Measurements from ENCODE around the gene MSH5. TPM values are rescaled to one million over a fixed set of nuclear protein-coding genes. Genes with fewer than 3 reads are reported as not detected.
A peak's percentile ranks its signal among the peaks of the same experiment; 100 is the strongest.

MSH5 gene
- total and polyA plus RNA-seq, 9 of the 15 experiments (the other 6 are each of a cell fraction or from before 2014, with no cell fraction given): 12.5 to 104 (median 46.6) TPM

DNA sequence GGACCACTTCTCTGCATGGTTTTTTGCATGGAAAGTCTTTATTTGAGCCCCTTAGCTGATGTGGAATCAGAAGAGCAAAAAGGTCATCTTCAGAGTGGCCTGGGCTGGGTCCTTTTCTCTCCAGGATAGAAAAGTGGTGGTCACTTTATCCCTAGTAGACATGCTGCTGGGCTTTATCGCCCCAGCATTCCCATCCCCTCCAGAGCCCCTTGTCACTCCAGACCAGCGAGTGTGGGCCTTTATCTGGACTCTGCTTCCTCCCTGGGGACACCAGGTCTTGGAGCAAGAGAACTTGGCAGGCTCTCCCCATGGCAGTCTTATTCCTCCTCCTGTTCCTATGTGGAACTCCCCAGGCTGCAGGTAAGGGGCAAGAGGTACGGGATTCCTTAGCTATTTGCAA, 33.2 kb upstream of the MSH5 start, which contains the start of gene LY6G6F (continued):
- TF ChIP-seq NCOA2 (IDR thresholded peaks at IDR 0.05; ENCODE audit: partially characterized antibody in 2 of 2): no peak
- peak; percentile 33; the same call in 1 of the 2 replicates for TF ChIP-seq L3MBTL2 (IDR thresholded peaks at IDR 0.05)
- no peak for TF ChIP-seq NONO (IDR thresholded peaks at IDR 0.05; ENCODE audit: low read depth in 2 of 2, low read length in 1 of 2)
- TF ChIP-seq BRD9 (IDR thresholded peaks at IDR 0.05; ENCODE audit: low read depth, partially characterized antibody): no peak
- peak; percentile 53; the same call in 1 of the 2 replicates for TF ChIP-seq ZBTB7A (IDR thresholded peaks at IDR 0.05; ENCODE audit: borderline replicate concordance, control insufficient read depth, low read depth, low read length)
- TF ChIP-seq POLR3G (IDR thresholded peaks at IDR 0.05; ENCODE audit: extremely low read depth, insufficient read length, insufficient replicate concordance): no peak
- no peak for TF ChIP-seq TAF15 (IDR thresholded peaks at IDR 0.05; ENCODE audit: low read depth, low read length)
- TF ChIP-seq CREBBP (IDR thresholded peaks at IDR 0.05; ENCODE audit: low read depth, low read length): no peak
- peak; percentile 56 for TF ChIP-seq CBFA2T2 (conservative IDR thresholded peaks at IDR 0.05)
- TF ChIP-seq ZFX (CRISPR knock-in tag; IDR thresholded peaks at IDR 0.05): 0 out of 2 replicates have a peak, but pooled peaks have one; percentile 12
- TF ChIP-seq, protein P1, sequence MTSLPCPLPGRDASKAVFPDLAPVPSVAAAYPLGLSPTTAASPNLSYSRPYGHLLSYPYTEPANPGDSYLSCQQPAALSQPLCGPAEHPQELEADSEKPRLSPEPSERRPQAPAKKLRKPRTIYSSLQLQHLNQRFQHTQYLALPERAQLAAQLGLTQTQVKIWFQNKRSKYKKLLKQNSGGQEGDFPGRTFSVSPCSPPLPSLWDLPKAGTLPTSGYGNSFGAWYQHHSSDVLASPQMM (CRISPR knock-in tag; IDR thresholded peaks at IDR 0.05): no peak
- 0 out of 2 replicates have a peak, but pooled peaks have one; percentile 7 for TF ChIP-seq KAT8 (IDR thresholded peaks at IDR 0.05; ENCODE audit: low read depth)
- TF ChIP-seq ZNF263 (CRISPR knock-in tag; IDR thresholded peaks at IDR 0.05; ENCODE audit: borderline replicate concordance): 0 out of 2 replicates have a peak, but pooled peaks have one; percentile 21
- TF ChIP-seq SREBF2 (CRISPR knock-in tag; IDR thresholded peaks at IDR 0.05): no peak
- TF ChIP-seq ID3 (CRISPR knock-in tag; IDR thresholded peaks at IDR 0.05): no peak
- peak; percentile 94 for TF ChIP-seq ID3 (tag; IDR thresholded peaks at IDR 0.05)
- no peak for TF ChIP-seq ZNF311 (CRISPR knock-in tag; IDR thresholded peaks at IDR 0.05)
- peak in 1 of 2 experiments; percentile 83; a peak in 1 of 4 replicates for TF ChIP-seq SRF (CRISPR knock-in tag; IDR thresholded peaks at IDR 0.05)
- TF ChIP-seq HOMEZ (CRISPR knock-in tag; IDR thresholded peaks at IDR 0.05): no peak
- TF ChIP-seq HNRNPL (IDR thresholded peaks at IDR 0.05; ENCODE audit: low read depth, low read length): no peak
- no peak for TF ChIP-seq EP400 (IDR thresholded peaks at IDR 0.05)
- TF ChIP-seq FOXP1 (CRISPR knock-in tag; IDR thresholded peaks at IDR 0.05): no peak
- no peak for TF ChIP-seq ELF1 (tag; IDR thresholded peaks at IDR 0.05)
- no peak for TF ChIP-seq ZNF274 (IDR thresholded peaks at IDR 0.05; ENCODE audit: borderline replicate concordance, low read depth, low read length)
- TF ChIP-seq, protein P2, sequence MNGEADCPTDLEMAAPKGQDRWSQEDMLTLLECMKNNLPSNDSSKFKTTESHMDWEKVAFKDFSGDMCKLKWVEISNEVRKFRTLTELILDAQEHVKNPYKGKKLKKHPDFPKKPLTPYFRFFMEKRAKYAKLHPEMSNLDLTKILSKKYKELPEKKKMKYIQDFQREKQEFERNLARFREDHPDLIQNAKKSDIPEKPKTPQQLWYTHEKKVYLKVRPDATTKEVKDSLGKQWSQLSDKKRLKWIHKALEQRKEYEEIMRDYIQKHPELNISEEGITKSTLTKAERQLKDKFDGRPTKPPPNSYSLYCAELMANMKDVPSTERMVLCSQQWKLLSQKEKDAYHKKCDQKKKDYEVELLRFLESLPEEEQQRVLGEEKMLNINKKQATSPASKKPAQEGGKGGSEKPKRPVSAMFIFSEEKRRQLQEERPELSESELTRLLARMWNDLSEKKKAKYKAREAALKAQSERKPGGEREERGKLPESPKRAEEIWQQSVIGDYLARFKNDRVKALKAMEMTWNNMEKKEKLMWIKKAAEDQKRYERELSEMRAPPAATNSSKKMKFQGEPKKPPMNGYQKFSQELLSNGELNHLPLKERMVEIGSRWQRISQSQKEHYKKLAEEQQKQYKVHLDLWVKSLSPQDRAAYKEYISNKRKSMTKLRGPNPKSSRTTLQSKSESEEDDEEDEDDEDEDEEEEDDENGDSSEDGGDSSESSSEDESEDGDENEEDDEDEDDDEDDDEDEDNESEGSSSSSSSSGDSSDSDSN (IDR thresholded peaks at IDR 0.05; ENCODE audit: borderline replicate concordance in 1 of 2, low read depth in 2 of 2, low read length in 2 of 2): no peak
- TF ChIP-seq ZNF586 (CRISPR knock-in tag; conservative IDR thresholded peaks at IDR 0.05): no peak
